Liver (tissue), 3 donors: ENCODE results near the gene KCNJ12.
"Not testable (repeated sequence)": the region's sequence is repeated elsewhere in the genome, so short reads cannot be mapped to it uniquely, and the experiment has no call there.

Experiments
- RAD21 ChIP-seq, 2 donors: IDR thresholded peaks; 2 replicates each; pipeline ENCODE4 v1.6.1; 2016; ENCODE audit warnings: antibody characterized with exemption in 2 of 2, mild to moderate bottlenecking in 2 of 2
- TF ChIP-seq, protein P1 (sequence below): fragments of 150-350 bp; IDR thresholded peaks from 2 replicates; pipeline ENCODE4 v1.5.1; 2017; ENCODE audit warnings: improper control_type of control experiment, low read depth, low read length; ENCODE audit not compliant: missing input control
- TF ChIP-seq, protein P2 (sequence below): IDR thresholded peaks from 2 replicates; pipeline ENCODE4 v1.6.1; 2016; ENCODE audit warnings: antibody characterized with exemption
- donor health status: healthy.
- donor health status: healthy.

DNA sequence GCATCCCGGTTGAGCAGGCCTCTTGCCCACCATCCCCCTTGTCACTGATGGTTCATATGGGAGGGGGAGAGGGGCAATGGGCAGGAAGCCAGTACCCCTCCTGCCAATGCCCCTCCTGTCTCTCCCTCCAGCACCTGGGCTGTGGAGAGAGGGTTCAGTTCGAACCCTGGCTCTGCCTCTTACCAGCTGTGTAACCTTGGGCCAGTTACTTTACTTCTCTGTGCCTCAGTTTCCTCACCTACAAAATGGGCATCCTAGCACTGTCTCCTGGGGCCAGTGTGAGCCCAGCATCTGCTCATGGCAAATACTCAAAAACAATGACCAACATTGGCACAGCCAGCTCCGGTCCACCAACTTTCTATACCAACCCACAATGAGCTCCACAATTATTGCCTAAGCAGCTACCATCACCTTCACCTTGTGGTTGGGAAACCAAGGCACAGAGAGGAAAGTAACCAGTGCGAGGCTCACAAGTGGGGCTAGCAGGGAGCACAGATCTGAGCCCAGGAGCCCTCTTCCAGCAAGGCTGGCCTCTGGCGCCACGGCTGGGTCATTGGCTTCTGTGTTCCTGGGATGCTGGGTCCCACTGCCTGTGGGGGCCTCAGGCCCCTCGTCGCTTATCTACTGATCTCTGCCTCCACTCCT lies 38.1 kb upstream of the KCNJ12 start:
- TF ChIP-seq, protein P1, sequence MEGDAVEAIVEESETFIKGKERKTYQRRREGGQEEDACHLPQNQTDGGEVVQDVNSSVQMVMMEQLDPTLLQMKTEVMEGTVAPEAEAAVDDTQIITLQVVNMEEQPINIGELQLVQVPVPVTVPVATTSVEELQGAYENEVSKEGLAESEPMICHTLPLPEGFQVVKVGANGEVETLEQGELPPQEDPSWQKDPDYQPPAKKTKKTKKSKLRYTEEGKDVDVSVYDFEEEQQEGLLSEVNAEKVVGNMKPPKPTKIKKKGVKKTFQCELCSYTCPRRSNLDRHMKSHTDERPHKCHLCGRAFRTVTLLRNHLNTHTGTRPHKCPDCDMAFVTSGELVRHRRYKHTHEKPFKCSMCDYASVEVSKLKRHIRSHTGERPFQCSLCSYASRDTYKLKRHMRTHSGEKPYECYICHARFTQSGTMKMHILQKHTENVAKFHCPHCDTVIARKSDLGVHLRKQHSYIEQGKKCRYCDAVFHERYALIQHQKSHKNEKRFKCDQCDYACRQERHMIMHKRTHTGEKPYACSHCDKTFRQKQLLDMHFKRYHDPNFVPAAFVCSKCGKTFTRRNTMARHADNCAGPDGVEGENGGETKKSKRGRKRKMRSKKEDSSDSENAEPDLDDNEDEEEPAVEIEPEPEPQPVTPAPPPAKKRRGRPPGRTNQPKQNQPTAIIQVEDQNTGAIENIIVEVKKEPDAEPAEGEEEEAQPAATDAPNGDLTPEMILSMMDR: not testable (repeated sequence)
- not testable (repeated sequence) for TF ChIP-seq RAD21 (IDR thresholded peaks at IDR 0.05)
- TF ChIP-seq, protein P2, sequence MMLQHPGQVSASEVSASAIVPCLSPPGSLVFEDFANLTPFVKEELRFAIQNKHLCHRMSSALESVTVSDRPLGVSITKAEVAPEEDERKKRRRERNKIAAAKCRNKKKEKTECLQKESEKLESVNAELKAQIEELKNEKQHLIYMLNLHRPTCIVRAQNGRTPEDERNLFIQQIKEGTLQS: not testable (repeated sequence)
